Loucy (cell line): ENCODE measurements around the gene CCND1.

Experiments used
- H2AFZ ChIP-seq: fragments of 200-600 bp; sonication (generic); 2 replicates; pipeline ENCODE4 v1.6.0; 2016; ENCODE audit warnings: antibody characterized with exemption, mild to moderate bottlenecking, low read length, moderate library complexity
- H3F3A ChIP-seq: fragments of 200-600 bp; 2 replicates; pipeline ENCODE4 v1.6.0; 2016; ENCODE audit warnings: antibody characterized with exemption, low read depth, mild to moderate bottlenecking
- H3K27me3 ChIP-seq: fragments of 200-600 bp; sonication (generic); 2 replicates; pipeline ENCODE4 v1.6.1; 2014; ENCODE audit warnings: low read length, mild to moderate bottlenecking; ENCODE audit not compliant: insufficient read depth, poor library complexity, severe bottlenecking
- H3K36me3 ChIP-seq: fragments of 200-600 bp; sonication (generic); 2 replicates; pipeline ENCODE4 v1.6.1; 2016; ENCODE audit warnings: low read length; ENCODE audit not compliant: insufficient read depth
- H3K4me1 ChIP-seq: fragments of 200-600 bp; sonication (generic); 2 replicates; pipeline ENCODE4 v1.5.1; 2014; ENCODE audit warnings: low read length, mild to moderate bottlenecking; ENCODE audit not compliant: insufficient read depth, poor library complexity, severe bottlenecking
- H3K4me2 ChIP-seq: fragments of 200-600 bp; sonication (generic); 2 replicates; pipeline ENCODE4 v1.6.0; 2014; ENCODE audit warnings: antibody characterized with exemption, low read length, low read depth, mild to moderate bottlenecking; ENCODE audit not compliant: poor library complexity, severe bottlenecking
- H3K4me3 ChIP-seq: fragments of 200-600 bp; sonication (generic); 2 replicates; pipeline ENCODE4 v1.5.1; 2014; ENCODE audit warnings: low read length, mild to moderate bottlenecking, mixed read lengths; ENCODE audit not compliant: poor library complexity, severe bottlenecking
- H3K79me2 ChIP-seq: fragments of 200-600 bp; sonication (generic); 2 replicates; pipeline ENCODE4 v1.6.1; 2014; ENCODE audit warnings: low read length; ENCODE audit not compliant: insufficient read depth
- H3K9ac ChIP-seq: fragments of 200-600 bp; sonication (generic); 2 replicates; pipeline ENCODE4 v1.6.0; 2014; ENCODE audit warnings: mild to moderate bottlenecking, low read depth, low read length, moderate library complexity; ENCODE audit not compliant: poor library complexity, severe bottlenecking
- H3K9me2 ChIP-seq: fragments of 200-600 bp; sonication (generic); replicated peaks from 2 replicates; pipeline ENCODE4 v1.6.1; 2016; ENCODE audit warnings: low read depth, low read length, mixed read lengths
- H3K9me3 ChIP-seq: fragments of 200-600 bp; sonication (generic); 2 replicates; pipeline ENCODE4 v1.6.1; 2014; ENCODE audit warnings: mild to moderate bottlenecking, antibody characterized with exemption, low read length, low read depth; ENCODE audit not compliant: insufficient read depth
- H4K20me1 ChIP-seq: fragments of 200-600 bp; sonication (generic); 2 replicates; pipeline ENCODE4 v1.6.0; 2014; ENCODE audit warnings: antibody characterized with exemption, low read length, mild to moderate bottlenecking; ENCODE audit not compliant: insufficient read depth, poor library complexity, severe bottlenecking
- EZH2phosphoT487 ChIP-seq: fragments of 200-600 bp; IDR thresholded peaks from 2 replicates; pipeline ENCODE4 v1.6.1; 2018; ENCODE audit warnings: antibody characterized with exemption, mild to moderate bottlenecking, moderate library complexity, borderline replicate concordance
- TF ChIP-seq, protein P1 (sequence below): fragments of 200-600 bp; sonication (generic); conservative IDR thresholded peaks from 2 replicates; pipeline ENCODE4 v1.5.1; 2014; ENCODE audit warnings: mild to moderate bottlenecking, antibody characterized with exemption, low read length

Gene CCND1

DNA sequence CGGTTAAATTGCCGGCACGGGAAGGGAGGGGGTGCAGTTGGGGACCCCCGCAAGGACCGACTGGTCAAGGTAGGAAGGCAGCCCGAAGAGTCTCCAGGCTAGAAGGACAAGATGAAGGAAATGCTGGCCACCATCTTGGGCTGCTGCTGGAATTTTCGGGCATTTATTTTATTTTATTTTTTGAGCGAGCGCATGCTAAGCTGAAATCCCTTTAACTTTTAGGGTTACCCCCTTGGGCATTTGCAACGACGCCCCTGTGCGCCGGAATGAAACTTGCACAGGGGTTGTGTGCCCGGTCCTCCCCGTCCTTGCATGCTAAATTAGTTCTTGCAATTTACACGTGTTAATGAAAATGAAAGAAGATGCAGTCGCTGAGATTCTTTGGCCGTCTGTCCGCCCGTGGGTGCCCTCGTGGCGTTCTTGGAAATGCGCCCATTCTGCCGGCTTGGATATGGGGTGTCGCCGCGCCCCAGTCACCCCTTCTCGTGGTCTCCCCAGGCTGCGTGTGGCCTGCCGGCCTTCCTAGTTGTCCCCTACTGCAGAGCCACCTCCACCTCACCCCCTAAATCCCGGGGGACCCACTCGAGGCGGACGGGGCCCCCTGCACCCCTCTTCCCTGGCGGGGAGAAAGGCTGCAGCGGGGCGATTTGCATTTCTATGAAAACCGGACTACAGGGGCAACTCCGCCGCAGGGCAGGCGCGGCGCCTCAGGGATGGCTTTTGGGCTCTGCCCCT lies 529 bp upstream of the CCND1 start:
- H2AFZ ChIP-seq, result no peak overlapping the region
- H3K27me3 ChIP-seq, result no peaks in the 10 kb centered on the region
- H3K79me2 ChIP-seq, result no peaks in the 10 kb centered on the region
- H3K36me3 ChIP-seq, result no peaks in the 10 kb centered on the region
- TF ChIP-seq EZH2phosphoT487, result no peak
- TF ChIP-seq, protein P1, sequence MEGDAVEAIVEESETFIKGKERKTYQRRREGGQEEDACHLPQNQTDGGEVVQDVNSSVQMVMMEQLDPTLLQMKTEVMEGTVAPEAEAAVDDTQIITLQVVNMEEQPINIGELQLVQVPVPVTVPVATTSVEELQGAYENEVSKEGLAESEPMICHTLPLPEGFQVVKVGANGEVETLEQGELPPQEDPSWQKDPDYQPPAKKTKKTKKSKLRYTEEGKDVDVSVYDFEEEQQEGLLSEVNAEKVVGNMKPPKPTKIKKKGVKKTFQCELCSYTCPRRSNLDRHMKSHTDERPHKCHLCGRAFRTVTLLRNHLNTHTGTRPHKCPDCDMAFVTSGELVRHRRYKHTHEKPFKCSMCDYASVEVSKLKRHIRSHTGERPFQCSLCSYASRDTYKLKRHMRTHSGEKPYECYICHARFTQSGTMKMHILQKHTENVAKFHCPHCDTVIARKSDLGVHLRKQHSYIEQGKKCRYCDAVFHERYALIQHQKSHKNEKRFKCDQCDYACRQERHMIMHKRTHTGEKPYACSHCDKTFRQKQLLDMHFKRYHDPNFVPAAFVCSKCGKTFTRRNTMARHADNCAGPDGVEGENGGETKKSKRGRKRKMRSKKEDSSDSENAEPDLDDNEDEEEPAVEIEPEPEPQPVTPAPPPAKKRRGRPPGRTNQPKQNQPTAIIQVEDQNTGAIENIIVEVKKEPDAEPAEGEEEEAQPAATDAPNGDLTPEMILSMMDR, result no peak
- no peak overlapping the region for H3K9ac ChIP-seq
- no peak overlapping the region for H3K4me3 ChIP-seq
- no peaks in the 10 kb centered on the region for H4K20me1 ChIP-seq
- no peak overlapping the region for H3K4me2 ChIP-seq
- no peaks in the 10 kb centered on the region for H3K9me2 ChIP-seq
- H3K9me3 ChIP-seq, result no peaks in the 10 kb centered on the region
- no peaks in the 10 kb centered on the region for H3F3A ChIP-seq
- H3K4me1 ChIP-seq, result no peaks in the 10 kb centered on the region

DNA sequence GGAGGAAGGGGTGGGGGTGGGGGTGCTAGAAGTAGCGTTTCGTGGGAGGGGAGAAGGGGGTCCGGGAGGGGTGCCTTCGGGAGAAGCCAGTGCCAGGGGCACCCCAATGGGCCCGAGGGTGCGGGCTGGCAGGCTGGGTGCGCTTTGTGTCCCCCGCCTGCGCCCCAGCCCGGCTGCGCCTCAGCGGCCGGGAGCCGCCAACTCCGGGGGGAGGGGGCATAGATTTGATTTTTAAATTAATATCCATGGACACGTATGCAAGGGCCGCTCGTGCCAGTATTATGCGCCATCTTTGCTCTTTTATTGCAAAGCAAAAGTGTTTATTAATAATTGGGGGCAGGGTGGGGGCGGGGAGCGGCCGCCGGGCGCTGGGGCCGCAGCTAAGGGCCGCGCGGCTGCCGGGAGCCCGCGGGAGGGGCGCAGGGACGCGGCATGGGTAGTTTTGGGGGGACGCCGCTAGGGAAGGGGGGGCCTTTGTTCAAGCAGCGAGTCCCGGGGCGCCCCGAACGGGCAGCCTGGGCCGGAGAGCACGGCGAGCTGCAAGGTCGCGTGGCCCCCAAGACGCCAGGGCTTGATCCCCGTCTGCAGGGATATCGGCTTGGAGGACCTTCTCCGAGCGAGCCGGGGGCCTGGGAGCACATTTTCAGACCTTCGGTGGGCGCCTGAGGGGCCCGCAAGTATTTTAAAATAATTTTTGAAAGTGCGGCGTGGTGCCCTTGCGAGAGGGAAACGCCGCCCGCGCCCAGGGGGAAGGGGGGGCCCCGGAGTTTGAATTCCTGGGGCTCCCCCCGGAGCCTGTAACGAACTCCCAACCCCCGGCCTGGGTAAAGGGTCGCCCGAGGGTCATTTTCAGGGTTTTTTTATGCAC lies 959 bp downstream of the CCND1 start:
- H3K27me3 ChIP-seq, result no peaks in the 10 kb centered on the region
- H3K79me2 ChIP-seq, result no peaks in the 10 kb centered on the region
- no peaks in the 10 kb centered on the region for H3K9me3 ChIP-seq
- TF ChIP-seq, protein P1, result no peak
- no peak for TF ChIP-seq EZH2phosphoT487
- no peaks in the 10 kb centered on the region for H3F3A ChIP-seq
- H3K36me3 ChIP-seq, result no peaks in the 10 kb centered on the region
- H3K4me1 ChIP-seq, result no peaks in the 10 kb centered on the region
- peak overlapping the region; percentile 64 for H3K4me2 ChIP-seq
- peak overlapping the region; percentile 70 for H3K4me3 ChIP-seq
- H2AFZ ChIP-seq, result no peak overlapping the region
- peak overlapping the region; percentile 61 for H3K9ac ChIP-seq
- no peaks in the 10 kb centered on the region for H3K9me2 ChIP-seq
- H4K20me1 ChIP-seq, result no peaks in the 10 kb centered on the region

DNA sequence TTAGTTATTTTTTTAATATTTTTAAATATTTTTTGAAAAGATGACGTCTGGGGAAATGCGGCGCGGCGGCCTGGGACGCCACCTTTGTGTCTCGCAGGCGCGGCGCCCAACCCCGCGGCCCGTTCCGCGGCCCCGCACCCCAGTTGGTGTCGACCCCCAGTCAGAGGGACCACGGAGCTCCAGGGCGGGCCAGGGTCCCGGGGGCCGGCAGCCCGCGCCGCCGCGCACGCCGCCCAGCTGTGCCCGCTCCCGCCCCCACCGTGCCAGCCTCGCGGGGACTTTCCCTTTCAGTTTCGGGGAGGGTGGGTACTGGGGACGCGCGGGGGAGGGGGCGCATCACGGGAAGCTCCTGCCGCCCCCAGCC lies 1.6 kb downstream of the CCND1 start:
- no peaks in the 10 kb centered on the region for H3K4me1 ChIP-seq
- no peaks in the 10 kb centered on the region for H3K9me3 ChIP-seq
- H3K4me2 ChIP-seq, result peak overlapping the region; percentile 64
- H4K20me1 ChIP-seq, result no peaks in the 10 kb centered on the region
- no peak for TF ChIP-seq EZH2phosphoT487
- TF ChIP-seq, protein P1, result no peak
- H3F3A ChIP-seq, result no peaks in the 10 kb centered on the region
- no peaks in the 10 kb centered on the region for H3K36me3 ChIP-seq
- H2AFZ ChIP-seq, result peak overlapping the region; percentile 87
- H3K9me2 ChIP-seq, result no peaks in the 10 kb centered on the region
- H3K79me2 ChIP-seq, result no peaks in the 10 kb centered on the region
- no peaks in the 10 kb centered on the region for H3K27me3 ChIP-seq
- H3K9ac ChIP-seq, result peak overlapping the region; percentile 61
- peak overlapping the region; percentile 70 for H3K4me3 ChIP-seq
